Measurements from ENCODE around the gene PORCN. TPM values are rescaled to one million over a fixed set of nuclear protein-coding genes. Genes with fewer than 3 reads are reported as not detected.

Gene PORCN
- total RNA-seq, 2 donors from 2014 or later: 10.7 to 11.8 TPM

DNA sequence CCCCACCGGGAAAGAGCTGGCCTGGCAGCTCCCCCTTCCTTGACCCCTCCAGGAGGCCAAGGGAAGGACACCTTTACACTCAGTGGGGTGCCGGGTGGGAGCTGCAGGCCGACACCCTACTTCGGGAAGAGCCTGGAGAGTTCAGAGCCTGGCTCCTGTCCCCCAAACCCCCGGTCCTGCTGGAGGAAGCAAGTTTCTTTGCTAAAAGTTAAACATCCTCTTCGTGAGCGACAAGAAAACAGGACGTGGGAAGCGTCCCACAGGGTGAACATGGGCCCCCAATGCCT, 35.1 kb upstream of the PORCN start:
- no peak for ATAC-seq
- Mint-ChIP-seq H3K9me3 (no peaks in the 10 kb centered on the region), H3K27ac (no peak overlapping the region), H3K36me3 (peaks cover 23 to 32% of the 10 kb centered on the region in 2 donors)
- no peak for DNase-seq (ENCODE audit: low spot score in 2 of 2)

DNA sequence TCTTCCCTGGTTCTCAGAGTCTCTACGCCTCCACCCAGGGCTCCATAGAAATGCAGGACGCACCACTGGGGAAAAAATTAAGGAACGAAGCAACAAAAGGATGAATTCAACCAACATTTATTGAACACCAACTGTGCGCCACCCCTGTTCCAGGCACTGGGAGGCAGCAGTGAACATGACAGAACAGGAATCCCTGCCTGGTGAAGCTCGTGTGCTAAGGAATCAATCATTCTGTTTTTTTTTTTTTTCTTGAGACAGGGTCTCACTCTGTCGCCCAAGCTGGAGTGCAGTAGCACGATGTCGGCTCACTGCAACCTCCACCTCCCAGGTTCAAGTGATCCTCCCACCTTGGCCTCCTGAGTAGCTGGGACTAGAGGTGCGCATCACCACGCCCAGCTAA, 34.7 kb upstream of the PORCN start:
- H3K36me3 Mint-ChIP-seq: peaks cover 26 to 29% of the 10 kb centered on the region in 2 donors
- H3K27ac Mint-ChIP-seq: no peak overlapping the region
- ATAC-seq (no peak), DNase-seq (ENCODE audit: low spot score in 2 of 2) (no peak)
- no peaks in the 10 kb centered on the region for H3K9me3 Mint-ChIP-seq

GRCh38 chrX:48474581-48474980, 34.2 kb upstream of the PORCN start:
- Mint-ChIP-seq H3K36me3 (peaks cover 26% of the 10 kb centered on the region in 2 donors), H3K27ac (peak overlapping the region in 1 of 2 donors; percentile 98), H3K9me3 (no peaks in the 10 kb centered on the region)
- ATAC-seq (no peak), DNase-seq (ENCODE audit: low spot score in 2 of 2) (no peak)

DNA sequence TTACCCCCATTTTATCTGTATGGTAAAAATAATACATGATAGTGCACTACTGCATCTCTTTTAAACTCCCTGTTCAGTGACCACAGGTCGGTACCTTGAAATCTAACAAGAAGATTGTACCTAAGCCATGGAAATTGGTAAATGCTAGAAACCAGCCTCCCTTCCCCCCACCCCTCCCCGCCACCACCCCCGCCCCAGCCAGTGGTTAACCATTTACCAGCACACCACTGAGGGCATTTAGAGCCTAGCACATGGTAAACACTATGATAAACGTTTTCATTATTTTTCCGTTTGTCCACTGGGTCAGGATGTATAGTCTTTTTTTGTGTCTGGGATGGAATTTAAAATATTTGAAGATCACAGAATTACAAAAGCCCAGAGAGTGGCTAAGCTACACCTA, 33.5 kb upstream of the PORCN start:
- H3K9me3 Mint-ChIP-seq: no peaks in the 10 kb centered on the region
- DNase-seq (ENCODE audit: low spot score in 2 of 2) (no peak), ATAC-seq (no peak)
- peak overlapping the region; percentile 98 to 99 for H3K27ac Mint-ChIP-seq
- H3K36me3 Mint-ChIP-seq: peaks cover 26% of the 10 kb centered on the region in 2 donors

DNA sequence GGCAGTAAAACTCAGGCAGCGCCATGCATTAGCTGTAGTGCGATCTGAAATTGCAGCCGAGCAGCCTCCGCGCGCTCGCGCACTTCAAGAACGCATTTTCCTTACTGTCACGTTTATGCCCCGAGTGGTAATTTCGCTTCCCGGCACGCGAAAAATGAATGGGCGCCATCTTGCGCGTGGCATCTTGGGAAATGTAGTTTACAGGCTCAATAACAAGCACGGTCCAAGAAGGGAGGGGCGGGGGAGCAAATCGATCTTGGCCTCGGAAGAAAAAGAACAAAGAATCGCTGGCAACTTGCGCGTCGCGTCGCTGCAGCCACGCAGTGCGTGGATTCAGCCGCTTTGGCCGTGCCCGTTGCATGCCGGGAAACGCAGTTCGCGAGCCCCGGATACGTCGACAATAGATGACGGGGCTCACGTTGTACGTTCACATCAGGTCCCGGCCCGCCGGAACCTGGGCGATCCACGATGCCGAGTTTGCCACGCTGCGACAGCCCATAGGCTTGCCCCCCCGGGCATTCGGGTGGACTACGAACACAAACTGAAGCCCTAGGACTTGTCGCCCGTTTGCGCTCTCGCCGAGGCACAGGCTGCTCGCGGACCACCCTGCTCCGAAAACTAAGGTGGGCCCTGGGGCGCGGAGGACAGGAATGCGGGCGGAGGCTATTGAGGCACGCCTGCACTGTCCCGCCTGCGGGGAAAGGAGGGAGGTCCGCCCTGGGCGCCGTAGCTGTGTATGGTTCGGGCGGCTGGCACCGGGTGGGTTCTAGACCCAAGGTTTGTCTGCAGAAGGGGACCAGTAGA, 32.8 kb upstream of the PORCN start, which contains the start of gene FTSJ1:
Gene FTSJ1 (plus strand): TSS at position 426 of the 804 bp plus-strand sequence. CDS start 1,849 bp downstream, outside the sequence.
- H3K36me3 Mint-ChIP-seq: peaks cover 26% of the 10 kb centered on the region in 2 donors
- H3K9me3 Mint-ChIP-seq: no peaks in the 10 kb centered on the region
- ATAC-seq (peak; percentile 91 to 97), DNase-seq (ENCODE audit: low spot score in 2 of 2) (peak; percentile 69 to 79)
- peak within 1 kb of the TSS; percentile 98 to 99 for H3K27ac Mint-ChIP-seq

DNA sequence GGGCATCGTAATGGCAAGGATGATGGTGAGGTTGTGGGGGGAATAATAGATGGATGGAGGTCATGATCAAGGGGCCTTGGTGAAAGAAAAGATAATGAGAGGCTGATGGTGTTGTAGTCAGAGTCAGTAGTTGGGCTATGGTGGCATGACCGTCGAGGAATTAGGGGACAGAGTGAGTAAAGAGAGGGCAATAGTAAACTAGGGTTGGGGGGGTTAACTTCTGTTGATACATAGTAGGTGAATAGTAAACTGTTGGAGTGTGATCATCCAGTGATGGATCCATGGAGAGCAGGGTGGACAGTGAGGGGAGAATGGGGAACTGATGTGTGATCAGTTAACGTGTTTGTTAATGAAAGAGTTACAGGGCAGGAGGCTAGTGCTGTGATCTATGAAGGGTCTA, 31.9 kb upstream of the PORCN start:
- peaks cover 26% of the 10 kb centered on the region in 2 donors for H3K36me3 Mint-ChIP-seq
- DNase-seq (ENCODE audit: low spot score in 2 of 2) (no peak), ATAC-seq (no peak)
- H3K9me3 Mint-ChIP-seq: no peaks in the 10 kb centered on the region
- H3K27ac Mint-ChIP-seq: peak overlapping the region; percentile 98 to 99

GRCh38 chrX:48477960-48478755, 30.6 kb upstream of the PORCN start:
- Mint-ChIP-seq H3K9me3 (no peaks in the 10 kb centered on the region), H3K36me3 (peaks cover 26% of the 10 kb centered on the region in 2 donors), H3K27ac (peak overlapping the region; percentile 41 to 98)
- ATAC-seq (no peak), DNase-seq (ENCODE audit: low spot score in 2 of 2) (no peak)

DNA sequence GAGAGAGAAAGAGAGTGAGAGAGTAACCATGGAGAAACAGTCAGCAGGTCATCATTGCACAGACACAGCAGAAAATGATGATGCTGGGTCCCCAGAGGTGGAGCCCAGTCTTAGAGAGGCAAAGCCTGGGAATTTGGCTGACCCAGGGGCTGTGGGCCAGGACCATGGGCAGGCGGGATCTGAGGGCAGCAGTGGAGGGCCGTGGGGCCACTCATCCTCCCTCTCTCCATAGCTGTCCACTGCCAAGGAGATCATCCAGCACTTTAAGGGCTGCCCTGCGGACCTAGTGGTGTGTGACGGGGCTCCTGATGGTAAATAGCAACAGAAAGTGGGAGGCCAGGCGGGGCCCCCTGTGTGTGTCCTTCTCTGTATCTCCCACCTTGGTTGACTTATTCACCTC, 30.0 kb upstream of the PORCN start:
- Mint-ChIP-seq H3K36me3 (peaks cover 26% of the 10 kb centered on the region in 2 donors), H3K9me3 (no peaks in the 10 kb centered on the region), H3K27ac (peak overlapping the region; percentile 41 to 56)
- ATAC-seq: no peak
- DNase-seq (ENCODE audit: low spot score in 2 of 2): no peak

GRCh38 chrX:48480142-48480541, 28.6 kb upstream of the PORCN start:
- DNase-seq (ENCODE audit: low spot score in 2 of 2) (no peak), ATAC-seq (no peak)
- Mint-ChIP-seq H3K36me3 (peaks cover 26% of the 10 kb centered on the region in 2 donors), H3K9me3 (no peaks in the 10 kb centered on the region), H3K27ac (peak overlapping the region; percentile 69 to 85)

DNA sequence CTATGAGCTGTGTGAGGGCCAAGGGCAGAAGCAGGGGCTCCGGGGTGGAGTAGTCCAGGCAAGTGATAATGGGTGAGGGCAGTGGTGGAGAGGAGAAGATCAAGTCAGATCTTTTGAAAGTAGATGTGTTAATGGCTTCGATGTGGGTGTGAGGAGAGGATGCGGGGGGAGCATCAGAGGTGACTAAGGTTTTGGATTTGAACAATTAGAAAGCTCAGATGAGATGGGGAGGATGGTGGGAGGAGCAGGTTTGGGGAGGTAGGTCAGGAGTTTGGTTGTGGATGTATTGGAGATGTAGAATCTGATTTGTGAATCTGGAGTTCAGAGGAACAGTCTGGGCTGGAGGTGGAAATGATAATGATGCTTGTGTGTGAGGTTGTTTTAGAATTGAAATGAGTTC, 28.2 kb upstream of the PORCN start:
- no peak for DNase-seq (ENCODE audit: low spot score in 2 of 2)
- Mint-ChIP-seq H3K9me3 (no peaks in the 10 kb centered on the region), H3K27ac (peak overlapping the region; percentile 69 to 85), H3K36me3 (peaks cover 25 to 26% of the 10 kb centered on the region in 2 donors)
- ATAC-seq: no peak

GRCh38 chrX:48482526-48482925, 26.3 kb upstream of the PORCN start:
- ATAC-seq (no peak), DNase-seq (ENCODE audit: low spot score in 2 of 2) (no peak)
- Mint-ChIP-seq H3K36me3 (peaks cover 5 to 10% of the 10 kb centered on the region in 2 donors), H3K27ac (no peak overlapping the region), H3K9me3 (no peaks in the 10 kb centered on the region)

DNA sequence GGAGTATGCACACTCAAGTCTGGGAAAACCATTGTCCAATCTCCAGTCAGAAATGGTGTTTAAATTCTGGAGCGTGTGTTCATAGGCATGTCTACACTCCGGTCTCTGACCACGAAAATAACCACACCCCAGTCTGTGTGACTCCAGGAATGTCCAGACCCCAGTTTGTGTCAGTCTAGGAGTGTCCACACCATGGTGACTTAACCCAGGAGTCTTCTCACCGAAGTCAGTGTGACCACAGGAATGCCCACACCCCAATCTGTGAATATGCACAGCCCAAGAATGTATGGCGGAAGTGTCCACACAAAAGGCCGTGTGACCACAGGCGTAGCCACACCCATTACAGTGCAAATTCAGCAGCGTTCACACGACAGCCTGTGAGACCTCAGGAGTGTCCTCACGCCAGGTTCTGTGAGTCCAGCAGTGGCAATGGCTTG, 21.4 kb upstream of the PORCN start:
- Mint-ChIP-seq H3K27ac (no peak overlapping the region), H3K9me3 (no peaks in the 10 kb centered on the region), H3K36me3 (no peaks in the 10 kb centered on the region)
- ATAC-seq: peak in 1 of 2 donors; percentile 54
- no peak for DNase-seq (ENCODE audit: low spot score in 2 of 2)

DNA sequence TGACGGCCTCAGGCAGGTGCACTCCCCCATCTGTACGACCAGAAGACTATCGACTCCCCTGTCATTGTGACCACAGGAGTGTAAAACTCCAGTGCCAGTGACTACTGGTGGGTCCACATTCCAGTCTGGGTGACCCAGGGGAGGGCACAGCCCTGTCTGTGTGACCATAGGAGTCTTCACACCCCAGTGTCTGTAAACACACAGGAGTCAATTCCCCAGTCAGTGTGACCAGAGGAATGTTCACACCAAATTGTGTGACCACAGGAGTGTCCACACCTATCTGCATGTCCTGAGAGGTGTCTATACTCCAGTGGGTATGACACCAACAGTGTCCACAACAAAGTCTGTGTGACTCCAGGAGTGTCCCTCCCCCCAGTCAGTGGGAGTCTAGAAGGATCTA, 20.8 kb upstream of the PORCN start:
- Mint-ChIP-seq H3K9me3 (no peaks in the 10 kb centered on the region), H3K36me3 (no peaks in the 10 kb centered on the region), H3K27ac (no peak overlapping the region)
- DNase-seq (ENCODE audit: low spot score in 2 of 2) (no peak), ATAC-seq (no peak)

- DNase-seq (ENCODE audit: low spot score in 2 of 2) (no peak), ATAC-seq (no peak)
- H3K36me3 Mint-ChIP-seq: no peaks in the 10 kb centered on the region
- no peak overlapping the region for H3K27ac Mint-ChIP-seq
- no peaks in the 10 kb centered on the region for H3K9me3 Mint-ChIP-seq
These were observed 19.5 kb upstream of the PORCN start for GRCh38 chrX:48489296-48489695.

DNA sequence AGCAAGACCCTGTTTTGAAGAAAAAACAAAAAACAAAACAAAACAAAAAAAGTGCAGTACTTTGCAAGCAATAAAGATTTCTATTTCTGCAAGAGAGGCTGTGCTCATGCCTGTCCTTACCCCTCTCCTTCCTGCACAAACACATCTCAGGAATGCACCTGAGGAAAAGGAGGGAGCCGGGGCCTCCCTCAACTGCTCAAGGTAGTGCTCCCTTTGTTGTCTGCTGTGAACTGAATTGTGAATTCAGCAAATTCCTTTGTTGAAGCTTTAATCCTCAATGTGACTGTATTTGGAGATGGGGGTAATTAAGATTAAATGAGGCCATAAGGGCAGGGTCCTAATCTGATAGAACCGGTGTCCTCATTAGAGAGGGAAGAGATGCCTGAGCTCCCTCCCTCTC, 18.9 kb upstream of the PORCN start:
- no peaks in the 10 kb centered on the region for H3K36me3 Mint-ChIP-seq
- H3K27ac Mint-ChIP-seq: no peak overlapping the region
- no peak for ATAC-seq
- no peak for DNase-seq (ENCODE audit: low spot score in 2 of 2)
- no peaks in the 10 kb centered on the region for H3K9me3 Mint-ChIP-seq

GRCh38 chrX:48490661-48491060, 18.1 kb upstream of the PORCN start:
- no peak for DNase-seq (ENCODE audit: low spot score in 2 of 2)
- no peaks in the 10 kb centered on the region for H3K9me3 Mint-ChIP-seq
- H3K36me3 Mint-ChIP-seq: no peaks in the 10 kb centered on the region
- no peak for ATAC-seq
- no peak overlapping the region for H3K27ac Mint-ChIP-seq

DNA sequence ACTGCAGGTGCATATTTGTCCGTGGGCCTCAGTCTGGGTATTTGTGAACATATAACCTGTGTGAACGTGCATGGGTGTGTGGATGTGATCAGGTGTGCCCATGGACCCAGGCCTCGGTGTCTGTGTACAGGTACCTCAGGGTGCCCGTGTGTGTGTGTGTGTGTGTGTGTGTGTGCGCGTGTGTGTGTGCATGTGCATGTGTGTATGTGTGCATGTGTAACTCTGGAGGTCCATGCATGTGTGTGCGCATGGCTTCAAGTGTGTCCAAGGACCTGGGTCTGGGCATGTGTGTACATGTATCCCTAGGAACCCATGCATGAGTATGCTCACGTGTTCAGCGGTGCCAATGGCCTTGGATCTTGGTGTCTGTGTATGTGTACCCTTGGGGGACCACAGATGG, 17.0 kb upstream of the PORCN start:
- DNase-seq (ENCODE audit: low spot score in 2 of 2): no peak
- Mint-ChIP-seq H3K27ac (no peak overlapping the region), H3K9me3 (no peaks in the 10 kb centered on the region), H3K36me3 (no peaks in the 10 kb centered on the region)
- no peak for ATAC-seq
